Stimulated activated naive CD8-positive, alpha-beta T cell treated with anti-CD3 and anti-CD28 coated beads, Interleukin-15, Interleukin-2, amounts not matched to agents 100 ng/mL and 50 ng/mL, for 24 hours (primary cell): ENCODE measurements around the gene NRARP.
"Not testable (repeated sequence)": the region's sequence is repeated elsewhere in the genome, so short reads cannot be mapped to it uniquely, and the experiment has no call there.

Source experiments
- H3K27ac Mint-ChIP-seq: one replicate; pipeline ENCODE4 v1.8.0; 2021; ENCODE audit warnings: mild to moderate bottlenecking, mixed read lengths
- H3K27me3 Mint-ChIP-seq: one replicate; pipeline ENCODE4 v1.8.0; 2021; ENCODE audit warnings: mixed read lengths
- H3K36me3 Mint-ChIP-seq: one replicate; pipeline ENCODE4 v1.8.0; 2021; ENCODE audit warnings: low read depth, mixed read lengths
- H3K4me1 Mint-ChIP-seq: one replicate; pipeline ENCODE4 v1.8.0; 2021; ENCODE audit warnings: low read depth, mixed read lengths
- H3K4me3 Mint-ChIP-seq: one replicate; pipeline ENCODE4 v1.8.0; 2021; ENCODE audit warnings: mild to moderate bottlenecking, mixed read lengths
- H3K9me3 Mint-ChIP-seq: one replicate; pipeline ENCODE4 v1.8.0; 2021; ENCODE audit warnings: mixed read lengths

Gene NRARP

GRCh38 chr9:137327641-137328550 is 25.8 kb upstream of the NRARP start:
- H3K4me1 Mint-ChIP-seq = peaks cover 13% of the 10 kb centered on the region
- not testable (repeated sequence) for H3K36me3 Mint-ChIP-seq, H3K4me3 Mint-ChIP-seq, H3K27me3 Mint-ChIP-seq, H3K9me3 Mint-ChIP-seq
- H3K27ac Mint-ChIP-seq = peak overlapping the region; percentile 42

- Mint-ChIP-seq H3K4me3 (peak overlapping the region; percentile 72), H3K27me3 (peaks cover 8% of the 10 kb centered on the region), H3K4me1 (peaks cover 13% of the 10 kb centered on the region), H3K9me3 (peaks cover 6% of the 10 kb centered on the region), H3K36me3 (no peaks in the 10 kb centered on the region), H3K27ac (peak overlapping the region; percentile 87)
These were observed 24.5 kb upstream of the NRARP start for GRCh38 chr9:137326445-137327065.

GRCh38 chr9:137325799-137326198 is 23.7 kb upstream of the NRARP start:
- Mint-ChIP-seq H3K9me3 (peaks cover 6% of the 10 kb centered on the region), H3K4me1 (peaks cover 13% of the 10 kb centered on the region), H3K36me3 (no peaks in the 10 kb centered on the region), H3K4me3 (no peak overlapping the region), H3K27ac (no peak overlapping the region), H3K27me3 (peaks cover 8% of the 10 kb centered on the region)

GRCh38 chr9:137325124-137325523 is 23.1 kb upstream of the NRARP start:
- H3K27ac Mint-ChIP-seq = no peak overlapping the region

GRCh38 chr9:137323531-137324331 is 21.7 kb upstream of the NRARP start:
- Mint-ChIP-seq H3K27me3 (peaks cover 8% of the 10 kb centered on the region), H3K9me3 (peaks cover 6% of the 10 kb centered on the region), H3K4me3 (no peak overlapping the region), H3K27ac (no peak overlapping the region), H3K4me1 (peaks cover 17% of the 10 kb centered on the region), H3K36me3 (no peaks in the 10 kb centered on the region)

More at GRCh38 chr9:137325124-137325523, 23.1 kb upstream of the NRARP start:
- Mint-ChIP-seq H3K4me3 (no peak overlapping the region), H3K9me3 (peaks cover 6% of the 10 kb centered on the region), H3K36me3 (no peaks in the 10 kb centered on the region), H3K27me3 (peaks cover 8% of the 10 kb centered on the region), H3K4me1 (peaks cover 17% of the 10 kb centered on the region)

GRCh38 chr9:137321726-137322361 is 19.8 kb upstream of the NRARP start:
- H3K4me3 Mint-ChIP-seq = no peak overlapping the region
- no peak overlapping the region for H3K27ac Mint-ChIP-seq
- peaks cover 7% of the 10 kb centered on the region for H3K27me3 Mint-ChIP-seq
- no peaks in the 10 kb centered on the region for H3K36me3 Mint-ChIP-seq
- H3K4me1 Mint-ChIP-seq = peaks cover 15% of the 10 kb centered on the region
- no peaks in the 10 kb centered on the region for H3K9me3 Mint-ChIP-seq

- Mint-ChIP-seq H3K27ac (no peak overlapping the region), H3K27me3 (peaks cover under 1% of the 10 kb centered on the region), H3K4me1 (peaks cover 5% of the 10 kb centered on the region), H3K4me3 (no peak overlapping the region), H3K36me3 (no peaks in the 10 kb centered on the region), H3K9me3 (no peaks in the 10 kb centered on the region)
These were observed 18.7 kb upstream of the NRARP start for GRCh38 chr9:137320555-137321384.

- Mint-ChIP-seq H3K36me3 (no peaks in the 10 kb centered on the region), H3K4me1 (peaks cover 4% of the 10 kb centered on the region), H3K4me3 (no peak overlapping the region), H3K9me3 (no peaks in the 10 kb centered on the region), H3K27ac (no peak overlapping the region), H3K27me3 (no peaks in the 10 kb centered on the region)
These were observed 17.9 kb upstream of the NRARP start for GRCh38 chr9:137319739-137320551.

- H3K9me3 Mint-ChIP-seq = no peaks in the 10 kb centered on the region
- peaks cover 4% of the 10 kb centered on the region for H3K4me1 Mint-ChIP-seq
- no peak overlapping the region for H3K27ac Mint-ChIP-seq
- H3K36me3 Mint-ChIP-seq = no peaks in the 10 kb centered on the region
- no peaks in the 10 kb centered on the region for H3K27me3 Mint-ChIP-seq
- H3K4me3 Mint-ChIP-seq = no peak overlapping the region
These were observed 17.1 kb upstream of the NRARP start for GRCh38 chr9:137319011-137319738.

GRCh38 chr9:137318602-137319001 is 16.5 kb upstream of the NRARP start:
- Mint-ChIP-seq H3K4me3 (no peak overlapping the region), H3K9me3 (no peaks in the 10 kb centered on the region), H3K27ac (no peak overlapping the region), H3K4me1 (peaks cover 4% of the 10 kb centered on the region), H3K36me3 (no peaks in the 10 kb centered on the region), H3K27me3 (no peaks in the 10 kb centered on the region)

- H3K27me3 Mint-ChIP-seq = no peaks in the 10 kb centered on the region
- H3K9me3 Mint-ChIP-seq = no peaks in the 10 kb centered on the region
- no peak overlapping the region for H3K4me3 Mint-ChIP-seq
- peaks cover 4% of the 10 kb centered on the region for H3K4me1 Mint-ChIP-seq
- no peaks in the 10 kb centered on the region for H3K36me3 Mint-ChIP-seq
- no peak overlapping the region for H3K27ac Mint-ChIP-seq
These were observed 15.8 kb upstream of the NRARP start for GRCh38 chr9:137317718-137318511.

- Mint-ChIP-seq H3K27ac (no peak overlapping the region), H3K36me3 (no peaks in the 10 kb centered on the region), H3K27me3 (no peaks in the 10 kb centered on the region), H3K4me3 (no peak overlapping the region), H3K9me3 (no peaks in the 10 kb centered on the region), H3K4me1 (peaks cover 4% of the 10 kb centered on the region)
These were observed 15.1 kb upstream of the NRARP start for GRCh38 chr9:137317021-137317717.
